Esophagus squamous epithelium (tissue), 5 donors: Measurements from ENCODE around the gene UQCR11. TPM values are rescaled to one million over a fixed set of nuclear protein-coding genes. Genes with fewer than 3 reads are reported as not detected.

Source experiments
- DNase-seq: peaks from one replicate; lab custom pipeline; 2025; lab: John Stamatoyannopoulos, UW
- H3K27ac ChIP-seq, 4 donors: fragments of 200-600 bp; sonication (generic); one replicate each; pipeline ENCODE4 v1.5.1; 2016 to 2019; ENCODE audit warnings: mild to moderate bottlenecking in 1 of 4
- H3K27me3 ChIP-seq, 4 donors: fragments of 200-600 bp; sonication (generic); 1 replicate in 3 of 4; 2 replicates in 1 of 4; pipeline versions ENCODE4 v1.5.1 to v1.6.0; 2017 to 2021; ENCODE audit warnings: antibody characterized with exemption in 1 of 4
- H3K36me3 ChIP-seq, 3 donors: fragments of 200-600 bp; sonication (generic); one replicate each; pipeline ENCODE4 v1.5.1; 2016 to 2019
- H3K4me1 ChIP-seq, 3 donors: fragments of 200-600 bp; sonication (generic); one replicate each; pipeline ENCODE4 v1.5.1; 2017 to 2019
- H3K4me3 ChIP-seq, 4 donors: fragments of 200-600 bp; sonication (generic); 1 replicate in 3 of 4; 2 replicates in 1 of 4; pipeline ENCODE4 v1.5.1; 2016 to 2019; ENCODE audit warnings: mild to moderate bottlenecking in 2 of 4, moderate library complexity in 1 of 4
- H3K9me3 ChIP-seq, 3 donors: fragments of 200-600 bp; sonication (generic); one replicate each; pipeline ENCODE4 v1.5.1; 2016 to 2019
- CTCF ChIP-seq, 6 experiments: fragments of 450-650 bp in 4 of 6; fragments of 200-600 bp in 2 of 6; sonication (generic) in 2 of 6; IDR thresholded peaks; one replicate each; pipeline ENCODE4 v1.5.1; 2016 to 2019; ENCODE audit warnings: antibody characterized with exemption in 6 of 6, mild to moderate bottlenecking in 4 of 6, moderate library complexity in 4 of 6
- POLR2A ChIP-seq, 4 donors: fragments of 450-650 bp; IDR thresholded peaks; one replicate each; pipeline ENCODE4 v1.6.1; 2017; ENCODE audit warnings: antibody characterized with exemption in 4 of 4, mild to moderate bottlenecking in 4 of 4, moderate library complexity in 3 of 4
- WGBS, 2 donors: methylation state at CpG; one replicate each; pipeline ENCODE4 v1.1.5; 2018; 5-methylcytosine and 5-hydroxymethylcytosine counted together
- intact Hi-C: fragments of 100-400 bp; cut with DNase I; formaldehyde crosslinking; loops from one replicate; pipeline ENCODE4 v1.15.0; 2022
- total RNA-seq, 4 donors: library from RNA; depleted of rRNA; stranded (reverse); fragments of >200 nt; gene quantifications; one replicate each; pipeline ENCODE4 v1.1.0, GENCODE V29; 2016
- donor health status: DM: yes; HTN: yes; CAD: no.

The UQCR11 gene
- total RNA-seq, 4 donors from 2014 or later, result 47.1 to 74.4 (median 59.1) TPM

- peaks cover 0 to 16% (median 0%) of the 10 kb centered on the region in 3 donors for H3K36me3 ChIP-seq
- WGBS, 2 donors, result 90% methylated on average over 2 of the region's 25 CpGs; no CpG with 5 or more reads in 1 of the 2 donors
- H3K4me1 ChIP-seq, result peaks cover 0 to 2% (median 0%) of the 10 kb centered on the region in 3 donors
- no peak overlapping the region for H3K27ac ChIP-seq
- no peaks in the 10 kb centered on the region for H3K27me3 ChIP-seq
- no peaks in the 10 kb centered on the region for H3K9me3 ChIP-seq
- no peak for TF ChIP-seq CTCF (IDR thresholded peaks at IDR 0.05)
- TF ChIP-seq POLR2A (IDR thresholded peaks at IDR 0.05), result no peak
- no peak overlapping the region for H3K4me3 ChIP-seq
- intact Hi-C loops, result no loop called here
- no peak for DNase-seq
Measured at GRCh38 chr19:1560286-1560882, 44.9 kb downstream of the UQCR11 start.

GRCh38 chr19:1558552-1558951 is 46.7 kb downstream of the UQCR11 start:
- intact Hi-C loops, result no loop called here
- H3K36me3 ChIP-seq, result peaks cover 0 to 22% (median 0%) of the 10 kb centered on the region in 3 donors
- DNase-seq, result no peak
- no peaks in the 10 kb centered on the region for H3K27me3 ChIP-seq
- no peak overlapping the region for H3K4me3 ChIP-seq
- H3K9me3 ChIP-seq, result no peaks in the 10 kb centered on the region
- H3K4me1 ChIP-seq, result no peaks in the 10 kb centered on the region
- TF ChIP-seq POLR2A (IDR thresholded peaks at IDR 0.05) (no peak), CTCF (IDR thresholded peaks at IDR 0.05) (no peak)
- no peak overlapping the region for H3K27ac ChIP-seq
- 85 to 97% methylated on average over 3 to 11 of the region's 12 CpGs for WGBS, 2 donors

- Histone ChIP-seq H3K27ac (no peak overlapping the region), H3K9me3 (no peaks in the 10 kb centered on the region), H3K36me3 (peaks cover 0 to 22% (median 0%) of the 10 kb centered on the region in 3 donors), H3K27me3 (no peaks in the 10 kb centered on the region), H3K4me3 (no peak overlapping the region), H3K4me1 (no peaks in the 10 kb centered on the region)
- TF ChIP-seq POLR2A (IDR thresholded peaks at IDR 0.05), result no peak
- no peak for TF ChIP-seq CTCF (IDR thresholded peaks at IDR 0.05)
- 98 to 99% methylated on average over 31 to 48 of the region's 66 CpGs for WGBS, 2 donors
- intact Hi-C loops, result no loop called here
- DNase-seq, result no peak
Measured at GRCh38 chr19:1556390-1557070, 48.7 kb downstream of the UQCR11 start.

- H3K4me1 ChIP-seq, result no peaks in the 10 kb centered on the region
- DNase-seq, result no peak
Measured at GRCh38 chr19:1555487-1556389, 49.5 kb downstream of the UQCR11 start.

GRCh38 chr19:1554968-1555367 is 50.3 kb downstream of the UQCR11 start:
- H3K27me3 ChIP-seq, result no peaks in the 10 kb centered on the region
- intact Hi-C loops, result no loop called here
- WGBS, 2 donors, result 88 to 90% methylated on average over 24 of the region's 24 CpGs

More at GRCh38 chr19:1555487-1556389, 49.5 kb downstream of the UQCR11 start:
- Histone ChIP-seq H3K4me3 (no peak overlapping the region), H3K9me3 (no peaks in the 10 kb centered on the region), H3K27me3 (no peaks in the 10 kb centered on the region), H3K27ac (no peak overlapping the region), H3K36me3 (peaks cover 0 to 22% (median 0%) of the 10 kb centered on the region in 3 donors)
- WGBS, 2 donors, result 96 to 98% methylated on average over 32 to 46 of the region's 121 CpGs
- no peak for TF ChIP-seq POLR2A (IDR thresholded peaks at IDR 0.05)
- intact Hi-C loops, result no loop called here

More at GRCh38 chr19:1554968-1555367, 50.3 kb downstream of the UQCR11 start:
- no peak overlapping the region for H3K4me3 ChIP-seq
- H3K4me1 ChIP-seq, result no peaks in the 10 kb centered on the region
- H3K9me3 ChIP-seq, result no peaks in the 10 kb centered on the region
- TF ChIP-seq CTCF (IDR thresholded peaks at IDR 0.05) (no peak), POLR2A (IDR thresholded peaks at IDR 0.05) (no peak)
- DNase-seq, result no peak
- peaks cover 0 to 22% (median 0%) of the 10 kb centered on the region in 3 donors for H3K36me3 ChIP-seq
- H3K27ac ChIP-seq, result no peak overlapping the region
